ENCODE measurements around the gene ACOXL. TPM values are rescaled to one million over a fixed set of nuclear protein-coding genes. Genes with fewer than 3 reads are reported as not detected.
A peak's percentile ranks its signal among the peaks of the same experiment; 100 is the strongest.

ACOXL gene
- total and polyA plus RNA-seq, 9 of the 15 experiments (the other 6 are each of a cell fraction or from before 2014, with no cell fraction given), result 0.31 to 0.56 TPM; not detected in 7

DNA sequence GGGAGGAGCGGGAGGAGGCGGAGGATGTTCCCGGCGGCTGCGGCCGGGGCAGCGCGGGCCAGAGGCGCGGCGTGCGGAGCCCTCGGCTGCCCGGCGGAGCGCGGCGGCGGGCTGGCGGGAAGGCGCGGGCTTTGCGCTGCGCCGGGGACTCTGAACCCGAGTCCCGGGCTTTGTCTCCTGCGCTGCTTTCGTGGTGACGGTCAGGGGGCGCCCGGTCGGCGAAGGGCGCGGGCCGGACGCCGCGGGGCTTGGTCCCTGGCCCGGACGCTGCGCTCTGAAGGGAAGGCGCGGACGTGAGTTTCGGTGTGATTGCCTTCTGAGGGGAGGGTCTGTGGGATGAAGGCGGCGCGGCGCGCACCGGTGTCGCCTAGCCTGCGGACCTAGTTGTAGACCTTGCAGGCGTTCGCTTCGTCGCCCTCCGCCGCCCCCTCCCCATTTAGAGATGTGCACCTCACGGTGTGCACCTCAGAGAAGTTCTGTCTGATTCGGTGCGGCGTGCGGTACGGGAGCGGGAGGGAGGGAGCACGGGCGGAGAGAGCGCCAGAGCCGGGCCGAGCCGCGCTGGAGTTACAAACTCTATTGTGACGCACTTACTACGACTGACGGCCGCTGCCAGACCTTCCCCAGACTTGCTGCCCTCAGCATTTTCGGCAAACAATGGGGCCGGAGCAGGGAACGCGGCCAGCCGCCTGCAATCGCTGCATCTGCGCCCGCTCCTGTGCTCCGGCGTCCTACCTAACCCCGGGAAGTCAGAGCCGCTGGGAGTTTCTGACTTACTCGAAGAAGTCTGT lies 390.5 kb downstream of the ACOXL start (continued):
- TF ChIP-seq U2AF1 (optimal IDR thresholded peaks at IDR 0.05; ENCODE audit: low read depth, low read length), result no peak
- TF ChIP-seq PHF20 (IDR thresholded peaks at IDR 0.05; ENCODE audit: partially characterized antibody), result peak; percentile 30
- TF ChIP-seq CEBPZ (IDR thresholded peaks at IDR 0.05; ENCODE audit: borderline replicate concordance, low read depth, low read length), result no peak
- TF ChIP-seq PHF8 (IDR thresholded peaks at IDR 0.05; ENCODE audit: borderline replicate concordance, low read length), result peak; percentile 45; the same call in 1 of the 2 replicates
- peak; percentile 5 to 82; a peak in 2 of 4 replicates for TF ChIP-seq NONO (IDR thresholded peaks at IDR 0.05; ENCODE audit: low read depth in 2 of 2, low read length in 1 of 2)
- TF ChIP-seq EP400 (IDR thresholded peaks at IDR 0.05), result no peak
- no peak for TF ChIP-seq HNRNPH1 (optimal IDR thresholded peaks at IDR 0.05; ENCODE audit: low read depth, low read length)
- 0 out of 2 replicates have a peak, but pooled peaks have one; percentile 41 for TF ChIP-seq TFAP4 (CRISPR knock-in tag; IDR thresholded peaks at IDR 0.05; ENCODE audit: borderline replicate concordance)
- no peak for TF ChIP-seq CSDE1 (IDR thresholded peaks at IDR 0.05)
- no peak; the same call in 1 of the 2 replicates for TF ChIP-seq CREB1 (IDR thresholded peaks at IDR 0.05)
- 0 out of 2 replicates have a peak, but pooled peaks have one; percentile 24 for TF ChIP-seq CREB1 (CRISPR knock-in tag; IDR thresholded peaks at IDR 0.05)
- TF ChIP-seq MAFG (tag; conservative IDR thresholded peaks at IDR 0.05), result peak; percentile 88
- 0 out of 2 replicates have a peak, but pooled peaks have one; percentile 11 for TF ChIP-seq ZNF583 (CRISPR knock-in tag; IDR thresholded peaks at IDR 0.05)
- no peak for TF ChIP-seq ZNF408 (CRISPR knock-in tag; IDR thresholded peaks at IDR 0.05; ENCODE audit: low read depth)
- TF ChIP-seq, protein P1, sequence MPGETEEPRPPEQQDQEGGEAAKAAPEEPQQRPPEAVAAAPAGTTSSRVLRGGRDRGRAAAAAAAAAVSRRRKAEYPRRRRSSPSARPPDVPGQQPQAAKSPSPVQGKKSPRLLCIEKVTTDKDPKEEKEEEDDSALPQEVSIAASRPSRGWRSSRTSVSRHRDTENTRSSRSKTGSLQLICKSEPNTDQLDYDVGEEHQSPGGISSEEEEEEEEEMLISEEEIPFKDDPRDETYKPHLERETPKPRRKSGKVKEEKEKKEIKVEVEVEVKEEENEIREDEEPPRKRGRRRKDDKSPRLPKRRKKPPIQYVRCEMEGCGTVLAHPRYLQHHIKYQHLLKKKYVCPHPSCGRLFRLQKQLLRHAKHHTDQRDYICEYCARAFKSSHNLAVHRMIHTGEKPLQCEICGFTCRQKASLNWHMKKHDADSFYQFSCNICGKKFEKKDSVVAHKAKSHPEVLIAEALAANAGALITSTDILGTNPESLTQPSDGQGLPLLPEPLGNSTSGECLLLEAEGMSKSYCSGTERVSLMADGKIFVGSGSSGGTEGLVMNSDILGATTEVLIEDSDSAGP (CRISPR knock-in tag; IDR thresholded peaks at IDR 0.05), result no peak
- peak; percentile 16 to 35; a peak in 1 of 4 replicates for TF ChIP-seq MAZ (CRISPR knock-in tag; conservative IDR thresholded peaks at IDR 0.05 in 1 of 2, IDR thresholded peaks at IDR 0.05 in 1 of 2)
- TF ChIP-seq, protein P2, sequence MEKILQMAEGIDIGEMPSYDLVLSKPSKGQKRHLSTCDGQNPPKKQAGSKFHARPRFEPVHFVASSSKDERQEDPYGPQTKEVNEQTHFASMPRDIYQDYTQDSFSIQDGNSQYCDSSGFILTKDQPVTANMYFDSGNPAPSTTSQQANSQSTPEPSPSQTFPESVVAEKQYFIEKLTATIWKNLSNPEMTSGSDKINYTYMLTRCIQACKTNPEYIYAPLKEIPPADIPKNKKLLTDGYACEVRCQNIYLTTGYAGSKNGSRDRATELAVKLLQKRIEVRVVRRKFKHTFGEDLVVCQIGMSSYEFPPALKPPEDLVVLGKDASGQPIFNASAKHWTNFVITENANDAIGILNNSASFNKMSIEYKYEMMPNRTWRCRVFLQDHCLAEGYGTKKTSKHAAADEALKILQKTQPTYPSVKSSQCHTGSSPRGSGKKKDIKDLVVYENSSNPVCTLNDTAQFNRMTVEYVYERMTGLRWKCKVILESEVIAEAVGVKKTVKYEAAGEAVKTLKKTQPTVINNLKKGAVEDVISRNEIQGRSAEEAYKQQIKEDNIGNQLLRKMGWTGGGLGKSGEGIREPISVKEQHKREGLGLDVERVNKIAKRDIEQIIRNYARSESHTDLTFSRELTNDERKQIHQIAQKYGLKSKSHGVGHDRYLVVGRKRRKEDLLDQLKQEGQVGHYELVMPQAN (IDR thresholded peaks at IDR 0.05; ENCODE audit: borderline replicate concordance), result peak; percentile 27; the same call in 1 of the 2 replicates

Data from K562 (cell line).